Panc1 (cell line): ENCODE data around the gene NCAM1. TPM values are rescaled to one million over a fixed set of nuclear protein-coding genes. Genes with fewer than 3 reads are reported as not detected.

Experiments used
- ATAC-seq: fragments of 200-7000 bp; cut with Tn5 transposase; 2 replicates; pipeline ENCODE4 v1.9.1; 2020; ENCODE audit warnings: mild to moderate bottlenecking, moderate library complexity
- BruUV-seq: library from RNA; stranded (reverse); fragments of 400-500 nt; replicated peaks from 2 replicates; lab custom pipeline; 2021; lab: Mats Ljungman, UMichigan
- CTCF ChIA-PET: fragments of 300-600 bp; sonication (Branson Sonifier 250); formaldehyde crosslinking; loops from one replicate; lab custom pipeline; 2022; ENCODE audit warnings: antibody characterized with exemption; lab: Charles Lee
- POLR2A ChIA-PET: fragments of 300-600 bp; sonication (Branson Sonifier 250); formaldehyde crosslinking; loops from one replicate; lab custom pipeline; 2022; ENCODE audit warnings: antibody characterized with exemption; lab: Charles Lee
- DNase-seq: peaks from one replicate; pipeline ENCODE4 v3.0.0-alpha.2; 2010; ENCODE audit warnings: low read depth, low spot score
- H3K27ac ChIP-seq: 2 replicates; pipeline ENCODE4 v1.5.1; 2011; ENCODE audit warnings: mild to moderate bottlenecking, low read length, inconsistent platforms
- H3K27me3 ChIP-seq: fragments of 200-500 bp; sonication (Bioruptor generic); 2 replicates; pipeline ENCODE4 v1.6.0; 2014; ENCODE audit warnings: low read length, inconsistent platforms; ENCODE audit not compliant: control insufficient read depth, insufficient read depth
- H3K36me3 ChIP-seq: fragments of 200-500 bp; sonication (Bioruptor generic); 2 replicates; pipeline ENCODE4 v1.5.1; 2014; ENCODE audit warnings: inconsistent platforms, mild to moderate bottlenecking, low read length, moderate library complexity; ENCODE audit not compliant: control insufficient read depth, insufficient read depth
- H3K4me1 ChIP-seq: 2 replicates; pipeline ENCODE4 v1.5.1; 2011; ENCODE audit warnings: inconsistent platforms, mild to moderate bottlenecking, low read length, moderate library complexity; ENCODE audit not compliant: control insufficient read depth, insufficient read depth
- H3K4me3 ChIP-seq, 2 experiments: 2 replicates each; pipeline ENCODE4 v1.5.1; 2011 to 2012; ENCODE audit warnings: low read depth in 2 of 2, low read length in 2 of 2, mild to moderate bottlenecking in 2 of 2, inconsistent platforms in 1 of 2, moderate library complexity in 1 of 2
- H3K9me3 ChIP-seq: fragments of 200-500 bp; sonication (Bioruptor generic); 2 replicates; pipeline ENCODE4 v1.5.1; 2014; ENCODE audit warnings: low read depth, mild to moderate bottlenecking, inconsistent platforms, low read length, moderate library complexity; ENCODE audit not compliant: control insufficient read depth, insufficient read depth
- POLR2AphosphoS5 ChIP-seq: IDR thresholded peaks from 2 replicates; pipeline ENCODE4 v1.6.1; 2012; ENCODE audit warnings: mild to moderate bottlenecking, low read depth, low read length, moderate library complexity
- SIN3A ChIP-seq: IDR thresholded peaks from 2 replicates; pipeline ENCODE4 v1.6.1; 2012; ENCODE audit warnings: low read depth, mild to moderate bottlenecking, low read length, moderate library complexity, borderline replicate concordance; ENCODE audit not compliant: insufficient read depth
- TCF7L2 ChIP-seq: IDR thresholded peaks from 2 replicates; pipeline ENCODE4 v1.6.1; 2011; ENCODE audit warnings: mild to moderate bottlenecking, low read depth, low read length, inconsistent platforms
- in situ Hi-C: cut with HindIII; loops from 2 replicates; pipeline ENCODE4 v1.10.0; 2016; ENCODE audit warnings: low sequenced_read_pairs, low pct_unique_long_range_greater_than_20kb
- intact Hi-C: fragments of 100-400 bp; cut with micrococcal nuclease; formaldehyde crosslinking; loops from one replicate; pipeline ENCODE4 v1.10.0; 2022; ENCODE audit not compliant: unreplicated experiment
- total RNA-seq: library from RNA; stranded (reverse); gene quantifications from one replicate; pipeline ENCODE4 v1.2.1, GENCODE V29; 2021; ENCODE audit not compliant: unreplicated experiment
- TF ChIP-seq, protein P1 (sequence below): fragments of 450-650 bp; IDR thresholded peaks from 2 replicates; pipeline ENCODE4 v1.5.1; 2017; ENCODE audit warnings: mild to moderate bottlenecking
- TF ChIP-seq, protein P2 (sequence below), 2 experiments: IDR thresholded peaks; 2 replicates each; pipeline ENCODE4 v1.6.1; 2011 to 2012; ENCODE audit warnings: low read depth in 2 of 2, control low read depth in 1 of 2, low read length in 1 of 2, mild to moderate bottlenecking in 1 of 2, moderate library complexity in 1 of 2; ENCODE audit not compliant: insufficient read depth in 1 of 2

Gene NCAM1
- total RNA-seq, 1 experiment from 2014 or later = 0.18 TPM

DNA sequence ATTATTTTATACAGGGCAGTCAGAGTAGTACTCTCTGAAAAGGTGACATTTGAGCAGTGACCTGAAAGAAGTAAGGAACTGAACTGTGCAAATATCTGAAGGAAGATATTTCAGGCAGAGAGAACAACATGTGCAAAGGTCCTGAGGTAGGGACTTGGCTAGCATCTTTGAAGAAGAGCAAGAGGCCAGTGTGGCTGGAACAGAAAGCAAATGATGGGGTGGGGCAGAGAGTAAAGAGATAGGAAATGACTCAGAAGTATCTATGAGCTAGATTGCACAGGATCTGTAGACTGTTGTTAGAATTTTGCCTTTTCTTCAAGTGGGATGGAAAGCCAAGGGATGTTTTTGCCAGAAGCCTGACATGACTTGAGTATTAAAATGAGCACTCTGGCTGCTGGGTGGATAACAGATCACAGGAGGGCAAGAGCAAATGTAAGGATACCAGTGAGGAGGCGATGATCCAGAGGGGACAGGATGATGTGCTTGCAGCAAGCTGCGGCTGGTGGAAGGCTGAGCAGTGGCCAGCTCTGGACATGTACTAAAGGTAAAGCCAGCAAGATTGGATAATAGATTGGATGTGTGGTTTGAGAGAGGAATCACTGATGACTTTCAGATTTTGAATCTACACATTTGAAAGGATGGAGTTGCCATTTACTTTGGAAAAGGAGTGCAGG lies 320.0 kb downstream of the NCAM1 start:
- BruUV-seq = no TSS peak
- intact Hi-C loops = loop anchor here (10.0 kb wide), 1 partner anchor 1056 kb away; the partner anchor contains the start of gene PTS

DNA sequence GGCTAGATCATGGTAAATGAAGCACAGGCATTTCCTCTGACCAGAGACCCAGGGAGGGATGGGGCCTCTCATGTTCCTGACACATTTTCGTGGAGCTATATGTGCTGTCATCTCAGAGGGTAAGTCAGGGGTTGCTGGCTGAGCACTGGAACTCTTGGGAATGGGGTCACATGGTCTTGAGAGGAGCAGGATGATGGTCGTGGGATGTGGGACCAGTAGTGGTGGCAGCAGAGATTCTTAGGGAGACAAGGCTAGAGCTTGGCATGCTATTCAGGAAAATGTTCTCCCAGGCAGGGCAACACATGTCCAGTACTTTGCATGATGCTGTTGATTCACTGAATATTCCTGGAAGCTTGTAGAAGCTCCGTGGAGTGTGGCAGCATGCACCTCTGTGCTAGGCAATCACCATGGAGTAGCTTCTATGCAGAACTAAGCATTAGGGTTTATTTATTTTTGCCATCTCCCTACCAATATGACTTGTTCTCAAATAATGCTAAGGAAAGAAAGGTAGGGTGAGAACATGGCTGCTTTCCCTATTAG lies 321.7 kb downstream of the NCAM1 start:
- intact Hi-C loops = loop anchor here (10.0 kb wide), 1 partner anchor 1058 kb away; the partner anchor contains the start of gene PTS
- Histone ChIP-seq H3K36me3 (no peaks in the 10 kb centered on the region), H3K4me3 (no peak overlapping the region), H3K27ac (no peak overlapping the region), H3K27me3 (no peaks in the 10 kb centered on the region), H3K9me3 (no peaks in the 10 kb centered on the region), H3K4me1 (no peaks in the 10 kb centered on the region)
- BruUV-seq = no TSS peak
- POLR2A ChIA-PET = no interaction called here
- CTCF ChIA-PET = interaction anchor here (1.0 kb wide), 1 partner anchor 211 kb away, joined by 3 read pairs; no protein-coding TSS in a partner anchor
- TF ChIP-seq POLR2AphosphoS5 = no peak
- TF ChIP-seq TCF7L2 = no peak
- TF ChIP-seq, protein P1, sequence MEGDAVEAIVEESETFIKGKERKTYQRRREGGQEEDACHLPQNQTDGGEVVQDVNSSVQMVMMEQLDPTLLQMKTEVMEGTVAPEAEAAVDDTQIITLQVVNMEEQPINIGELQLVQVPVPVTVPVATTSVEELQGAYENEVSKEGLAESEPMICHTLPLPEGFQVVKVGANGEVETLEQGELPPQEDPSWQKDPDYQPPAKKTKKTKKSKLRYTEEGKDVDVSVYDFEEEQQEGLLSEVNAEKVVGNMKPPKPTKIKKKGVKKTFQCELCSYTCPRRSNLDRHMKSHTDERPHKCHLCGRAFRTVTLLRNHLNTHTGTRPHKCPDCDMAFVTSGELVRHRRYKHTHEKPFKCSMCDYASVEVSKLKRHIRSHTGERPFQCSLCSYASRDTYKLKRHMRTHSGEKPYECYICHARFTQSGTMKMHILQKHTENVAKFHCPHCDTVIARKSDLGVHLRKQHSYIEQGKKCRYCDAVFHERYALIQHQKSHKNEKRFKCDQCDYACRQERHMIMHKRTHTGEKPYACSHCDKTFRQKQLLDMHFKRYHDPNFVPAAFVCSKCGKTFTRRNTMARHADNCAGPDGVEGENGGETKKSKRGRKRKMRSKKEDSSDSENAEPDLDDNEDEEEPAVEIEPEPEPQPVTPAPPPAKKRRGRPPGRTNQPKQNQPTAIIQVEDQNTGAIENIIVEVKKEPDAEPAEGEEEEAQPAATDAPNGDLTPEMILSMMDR = no peak
- TF ChIP-seq, protein P2, sequence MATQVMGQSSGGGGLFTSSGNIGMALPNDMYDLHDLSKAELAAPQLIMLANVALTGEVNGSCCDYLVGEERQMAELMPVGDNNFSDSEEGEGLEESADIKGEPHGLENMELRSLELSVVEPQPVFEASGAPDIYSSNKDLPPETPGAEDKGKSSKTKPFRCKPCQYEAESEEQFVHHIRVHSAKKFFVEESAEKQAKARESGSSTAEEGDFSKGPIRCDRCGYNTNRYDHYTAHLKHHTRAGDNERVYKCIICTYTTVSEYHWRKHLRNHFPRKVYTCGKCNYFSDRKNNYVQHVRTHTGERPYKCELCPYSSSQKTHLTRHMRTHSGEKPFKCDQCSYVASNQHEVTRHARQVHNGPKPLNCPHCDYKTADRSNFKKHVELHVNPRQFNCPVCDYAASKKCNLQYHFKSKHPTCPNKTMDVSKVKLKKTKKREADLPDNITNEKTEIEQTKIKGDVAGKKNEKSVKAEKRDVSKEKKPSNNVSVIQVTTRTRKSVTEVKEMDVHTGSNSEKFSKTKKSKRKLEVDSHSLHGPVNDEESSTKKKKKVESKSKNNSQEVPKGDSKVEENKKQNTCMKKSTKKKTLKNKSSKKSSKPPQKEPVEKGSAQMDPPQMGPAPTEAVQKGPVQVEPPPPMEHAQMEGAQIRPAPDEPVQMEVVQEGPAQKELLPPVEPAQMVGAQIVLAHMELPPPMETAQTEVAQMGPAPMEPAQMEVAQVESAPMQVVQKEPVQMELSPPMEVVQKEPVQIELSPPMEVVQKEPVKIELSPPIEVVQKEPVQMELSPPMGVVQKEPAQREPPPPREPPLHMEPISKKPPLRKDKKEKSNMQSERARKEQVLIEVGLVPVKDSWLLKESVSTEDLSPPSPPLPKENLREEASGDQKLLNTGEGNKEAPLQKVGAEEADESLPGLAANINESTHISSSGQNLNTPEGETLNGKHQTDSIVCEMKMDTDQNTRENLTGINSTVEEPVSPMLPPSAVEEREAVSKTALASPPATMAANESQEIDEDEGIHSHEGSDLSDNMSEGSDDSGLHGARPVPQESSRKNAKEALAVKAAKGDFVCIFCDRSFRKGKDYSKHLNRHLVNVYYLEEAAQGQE (IDR thresholded peaks at IDR 0.05; ENCODE audit: insufficient read depth in 1 of 2, low read depth in 2 of 2, low read length in 1 of 2) = no peak
- ATAC-seq = no peak
- DNase-seq = no peak
- in situ Hi-C loops = no loop called here

More for the DNA sequence above, 320.0 kb downstream of the NCAM1 start:
- CTCF ChIA-PET = no interaction called here
- DNase-seq (no peak), ATAC-seq (no peak)
- POLR2A ChIA-PET = no interaction called here
- TF ChIP-seq TCF7L2 (no peak), SIN3A (no peak), POLR2AphosphoS5 (no peak)
- TF ChIP-seq, protein P2 (IDR thresholded peaks at IDR 0.05; ENCODE audit: insufficient read depth in 1 of 2, low read depth in 2 of 2, low read length in 1 of 2) = no peak
- TF ChIP-seq, protein P1 = no peak
- no peaks in the 10 kb centered on the region for H3K9me3 ChIP-seq
- H3K27ac ChIP-seq = no peak overlapping the region
- H3K4me1 ChIP-seq = no peaks in the 10 kb centered on the region
- no peaks in the 10 kb centered on the region for H3K27me3 ChIP-seq
- no peak overlapping the region for H3K4me3 ChIP-seq
- in situ Hi-C loops = no loop called here
- H3K36me3 ChIP-seq = no peaks in the 10 kb centered on the region
